Pancreas (tissue), 10 donors: Measurements from ENCODE around the gene TBX4. TPM values are rescaled to one million over a fixed set of nuclear protein-coding genes. Genes with fewer than 3 reads are reported as not detected.

Experiments
- ATAC-seq, 4 donors: fragments of 200-7000 bp; cut with Tn5 transposase; one replicate each; pipeline versions ENCODE4 v1.8.0 to v1.9.1; 2020; ENCODE audit warnings: mild to moderate bottlenecking in 4 of 4, moderate library complexity in 4 of 4
- DNase-seq, 6 donors: peaks; one replicate each; pipeline ENCODE4 v3.0.0-alpha.2; 2020
- FAIRE-seq: peaks from 2 replicates; lab custom pipeline; 2012; peaks lifted over from hg19 to GRCh38; lab: Jason Lieb, UNC
- H3K27ac ChIP-seq, 4 donors: fragments of 200-600 bp; sonication (generic); 1 replicate in 3 of 4; 2 replicates in 1 of 4; pipeline versions ENCODE4 v1.5.0 to v1.8.0; 2020
- H3K27me3 ChIP-seq, 4 donors: fragments of 200-600 bp; one replicate each; pipeline ENCODE4 v1.8.0; 2021
- H3K36me3 ChIP-seq, 3 donors: fragments of 200-600 bp; sonication (generic) in 1 of 3; one replicate each; pipeline versions ENCODE4 v1.5.0 to v1.8.0; 2020 to 2021
- H3K4me1 ChIP-seq, 3 donors: fragments of 200-600 bp; one replicate each; pipeline ENCODE4 v1.8.0; 2021
- H3K4me3 ChIP-seq, 4 donors: fragments of 200-600 bp; sonication (generic) in 2 of 4; one replicate each; pipeline versions ENCODE4 v1.5.0 to v1.8.0; 2020 to 2021
- H3K9me3 ChIP-seq, 4 donors: fragments of 200-600 bp; one replicate each; pipeline ENCODE4 v1.8.0; 2021
- CTCF ChIP-seq, 4 donors: fragments of 200-600 bp; sonication (generic) in 3 of 4; IDR thresholded peaks; one replicate each; pipeline versions ENCODE4 v1.5.0 to v1.8.0; 2021; ENCODE audit warnings: antibody characterized with exemption in 4 of 4
- WGBS, 2 donors: extraction: QIAGEN DNeasy Blood & Tissue Kit; methylation state at CpG; one replicate each; pipeline ENCODE4 v1.1.7; 2013; 5-methylcytosine and 5-hydroxymethylcytosine counted together
- intact Hi-C, 3 donors: fragments of 100-400 bp; cut with DNase I; formaldehyde crosslinking; loops; one replicate each; pipeline versions ENCODE4 v1.11.1 to v1.14.2; 2022
- polyA plus RNA-seq, 2 donors: library from polyadenylated mRNA; stranded (reverse); fragments of 200-250 nt; gene quantifications; one replicate each; pipeline ENCODE4 v1.2.3, GENCODE V29; 2013
- total RNA-seq, 6 donors: library from RNA; stranded (reverse); fragmentation: NEBNext Ultra II Directional in 4 of 6; extraction: Animal tissue kit (Norgen Biotek cat#: 25700) in 4 of 6; gene quantifications; one replicate each; pipeline versions ENCODE4 v1.2.1 to v1.2.4, GENCODE V29; 2021 to 2023
- donor health status: healthy with polysubstance abuse.
- donor health status: DM: no; HTN: no; CAD: no; lungs with moderate emphysema.
- donor health status: DM: no; HTN: no; CAD: no.
- donor health status: control.
- donor health status: control.
- donor health status: Bipolar disorder and iron deficiency.
- donor health status: DM: yes; HTN: yes; CAD: no.
- donor health status: DM: no; HTN: no; CAD: no.
- donor health status: DM: no; HTN: no; CAD: no.
- donor health status: DM: yes; HTN: yes; CAD: no.

TBX4 gene
- total and polyA plus RNA-seq, 8 donors: not detected

GRCh38 chr17:61457226-61457983 is 5.2 kb downstream of the TBX4 start:
- DNase-seq: peak in 2 of 6 donors; percentile 9 to 60

GRCh38 chr17:61458000-61458399 is 5.8 kb downstream of the TBX4 start:
- no peak overlapping the region for H3K27ac ChIP-seq
- H3K36me3 ChIP-seq: no peaks in the 10 kb centered on the region
- FAIRE-seq (no peak), ATAC-seq (no peak), DNase-seq (peak in 2 of 6 donors; percentile 4 to 12)
- no peak for TF ChIP-seq CTCF (IDR thresholded peaks at IDR 0.05)
- 23 to 27% methylated on average over 14 of the region's 14 CpGs for WGBS, 2 donors
- H3K4me1 ChIP-seq: peaks cover 0 to 3% (median 0%) of the 10 kb centered on the region in 3 donors
- intact Hi-C loops: no loop called here
- H3K27me3 ChIP-seq: peaks cover 6 to 61% (median 23%) of the 10 kb centered on the region in 4 donors
- peak overlapping the region in 2 of 4 donors; percentile 19 to 39 for H3K4me3 ChIP-seq
- H3K9me3 ChIP-seq: no peaks in the 10 kb centered on the region

More at GRCh38 chr17:61457226-61457983, 5.2 kb downstream of the TBX4 start:
- intact Hi-C loops: no loop called here
- peaks cover 7 to 67% (median 27%) of the 10 kb centered on the region in 4 donors for H3K27me3 ChIP-seq
- ATAC-seq (peak in 2 of 4 donors; percentile 23 to 28), FAIRE-seq (no peak)
- H3K9me3 ChIP-seq: no peaks in the 10 kb centered on the region
- H3K27ac ChIP-seq: no peak overlapping the region
- H3K4me3 ChIP-seq: peak overlapping the region in 2 of 4 donors; percentile 19 to 39
- H3K36me3 ChIP-seq: no peaks in the 10 kb centered on the region
- 5 to 7% methylated on average over 33 to 39 of the region's 39 CpGs for WGBS, 2 donors
- no peak for TF ChIP-seq CTCF (IDR thresholded peaks at IDR 0.05)
- H3K4me1 ChIP-seq: peaks cover 0 to 4% (median 0%) of the 10 kb centered on the region in 3 donors

GRCh38 chr17:61458421-61459141 is 6.4 kb downstream of the TBX4 start:
- ATAC-seq: no peak
- intact Hi-C loops: no loop called here
- peaks cover 2 to 55% (median 20%) of the 10 kb centered on the region in 4 donors for H3K27me3 ChIP-seq

GRCh38 chr17:61459142-61459809 is 7.1 kb downstream of the TBX4 start:
- Histone ChIP-seq H3K9me3 (no peaks in the 10 kb centered on the region), H3K4me1 (peaks cover 0 to 3% (median 0%) of the 10 kb centered on the region in 3 donors), H3K36me3 (no peaks in the 10 kb centered on the region), H3K27me3 (peaks cover 0 to 48% (median 15%) of the 10 kb centered on the region in 4 donors), H3K27ac (no peak overlapping the region), H3K4me3 (no peak overlapping the region)
- DNase-seq (no peak), ATAC-seq (no peak), FAIRE-seq (no peak)
- TF ChIP-seq CTCF (IDR thresholded peaks at IDR 0.05): no peak
- 87 to 88% methylated on average over 4 of the region's 4 CpGs for WGBS, 2 donors
- intact Hi-C loops: no loop called here

More at GRCh38 chr17:61458421-61459141, 6.4 kb downstream of the TBX4 start:
- 77 to 81% methylated on average over 5 of the region's 5 CpGs for WGBS, 2 donors
- TF ChIP-seq CTCF (IDR thresholded peaks at IDR 0.05): no peak
- no peak overlapping the region for H3K27ac ChIP-seq
- no peaks in the 10 kb centered on the region for H3K9me3 ChIP-seq
- no peaks in the 10 kb centered on the region for H3K36me3 ChIP-seq
- H3K4me3 ChIP-seq: no peak overlapping the region
- FAIRE-seq (no peak), DNase-seq (peak in 1 of 6 donors; percentile 4)
- peaks cover 0 to 3% (median 0%) of the 10 kb centered on the region in 3 donors for H3K4me1 ChIP-seq
